UCSD-AML1 (cell line): ENCODE results near the gene TAS2R19.

Experiments
- DNase-seq: peaks from one replicate; lab custom pipeline; 2025; ENCODE audit not compliant: unreplicated experiment; lab: John Stamatoyannopoulos, UW

The TAS2R19 gene

GRCh38 chr12:10994307-10994706 is 28.1 kb downstream of the TAS2R19 start:
- DNase-seq = no peak

DNA sequence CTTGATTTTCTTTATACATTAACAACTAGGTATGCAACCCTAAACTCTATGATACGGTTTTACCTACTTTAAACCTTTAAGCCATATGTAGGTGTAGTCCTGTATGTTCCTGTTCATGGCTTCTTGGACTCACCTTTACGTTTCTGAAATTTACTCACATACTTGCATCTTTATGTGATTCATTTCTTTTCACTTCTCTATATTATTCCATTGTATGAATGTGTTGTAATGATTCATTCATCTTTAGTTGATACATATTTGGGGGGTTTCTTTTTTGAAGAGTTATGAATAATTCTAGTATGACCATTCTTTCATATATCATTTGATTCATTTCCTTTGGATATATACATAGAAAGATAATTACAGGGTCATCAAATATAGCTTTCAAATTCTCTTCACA is 33.3 kb downstream of the TAS2R19 start:
- DNase-seq = no peak

DNA sequence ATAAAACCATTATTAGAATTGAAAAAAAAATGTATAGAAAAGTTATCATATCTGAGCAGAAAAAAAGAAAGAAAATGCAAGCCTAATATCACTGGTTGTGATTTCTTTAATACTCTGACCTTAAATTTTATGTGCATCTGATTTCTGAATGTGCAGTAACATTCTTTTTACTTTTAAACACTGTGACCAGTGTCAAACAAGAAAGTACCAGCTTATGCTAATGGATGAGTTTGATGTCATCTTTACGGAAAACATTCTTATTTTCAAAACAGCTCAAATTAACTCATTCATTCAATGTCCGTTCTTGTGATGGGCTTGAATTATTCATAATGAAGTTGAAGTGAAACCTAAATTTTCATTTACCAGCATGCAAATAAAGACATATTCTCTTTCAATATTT is 35.6 kb downstream of the TAS2R19 start, which contains the start of gene TAS2R50:
Gene TAS2R50, minus strand, starts transcription at position 101 of the 400 bp plus-strand sequence. Its CDS starts 52 bp downstream, at position 49.
- no peak for DNase-seq

DNA sequence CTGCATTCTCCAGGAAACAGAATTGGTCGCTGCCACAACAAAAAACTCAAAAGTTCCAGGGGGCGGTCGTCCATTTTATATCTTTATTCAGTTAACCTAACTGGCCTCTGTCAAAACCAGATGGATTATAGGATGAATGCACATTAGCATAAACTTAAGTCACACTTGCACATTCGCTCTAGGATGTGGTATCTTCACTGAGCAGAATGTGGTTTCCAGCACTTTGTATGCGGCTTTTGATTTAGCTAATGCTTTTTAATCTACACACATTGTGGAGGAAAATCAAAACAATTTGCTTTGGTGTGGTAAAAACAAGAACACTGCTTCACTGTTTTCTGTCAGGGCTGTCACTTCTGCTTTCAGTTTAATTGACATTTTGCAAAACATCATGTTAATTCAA is 40.2 kb downstream of the TAS2R19 start:
- no peak for DNase-seq

DNA sequence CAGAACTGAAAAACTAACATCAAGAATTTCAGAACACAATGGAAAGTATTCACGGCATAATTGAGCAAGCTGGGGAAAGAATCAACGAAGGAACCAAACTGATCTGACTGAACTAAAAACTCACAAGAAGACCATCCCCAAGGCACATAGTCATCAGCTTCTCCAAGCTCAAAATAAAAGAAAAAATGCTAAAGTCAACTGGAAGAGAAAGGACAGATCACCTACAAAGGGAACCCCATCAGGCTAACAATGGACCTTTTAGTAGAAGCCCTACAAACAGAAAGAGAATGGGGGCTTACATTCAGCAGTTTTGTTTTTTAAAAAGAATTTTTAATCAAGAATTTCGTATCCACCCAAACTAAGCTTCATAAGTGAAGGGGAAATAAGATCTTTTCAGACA is 47.5 kb downstream of the TAS2R19 start:
- no peak for DNase-seq
